Lower leg skin (tissue), 3 donors: ENCODE data around the gene GPR3.

Experiments used
- CTCF ChIP-seq, 3 donors: fragments of 450-650 bp; IDR thresholded peaks; one replicate each; pipeline ENCODE4 v1.5.1; 2016; ENCODE audit warnings: antibody characterized with exemption in 3 of 3, mild to moderate bottlenecking in 3 of 3, moderate library complexity in 2 of 3
- POLR2A ChIP-seq, 2 donors: fragments of 450-650 bp; IDR thresholded peaks; one replicate each; pipeline ENCODE4 v1.6.1; 2016 to 2017; ENCODE audit warnings: antibody characterized with exemption in 2 of 2, mild to moderate bottlenecking in 1 of 2, moderate library complexity in 1 of 2

- TF ChIP-seq CTCF (IDR thresholded peaks at IDR 0.05), result no peak
- TF ChIP-seq POLR2A (IDR thresholded peaks at IDR 0.05), result no peak
Observed at GRCh38 chr1:27353629-27354028, 38.8 kb upstream of the GPR3 start.
